Testis (tissue), 2 donors: ENCODE data around the gene CLASRP.

Source experiments
- CTCF ChIP-seq, 3 experiments: fragments of 450-650 bp in 2 of 3; fragments of 200-600 bp in 1 of 3; sonication (generic) in 1 of 3; IDR thresholded peaks; one replicate each; pipeline ENCODE4 v1.5.1; 2016 to 2019; ENCODE audit warnings: antibody characterized with exemption in 3 of 3, mild to moderate bottlenecking in 2 of 3, moderate library complexity in 1 of 3
- POLR2A ChIP-seq: fragments of 450-650 bp; IDR thresholded peaks from one replicate; pipeline ENCODE4 v1.6.1; 2017; ENCODE audit warnings: antibody characterized with exemption, mild to moderate bottlenecking, moderate library complexity

- TF ChIP-seq CTCF (IDR thresholded peaks at IDR 0.05) (no peak), POLR2A (no peak)
These were observed 7.5 kb downstream of the CLASRP start for GRCh38 chr19:45046355-45046754.
